Esophagus squamous epithelium (tissue), 5 donors: ENCODE measurements around the gene ZGPAT. TPM values are rescaled to one million over a fixed set of nuclear protein-coding genes. Genes with fewer than 3 reads are reported as not detected.

Experiments
- DNase-seq: peaks from one replicate; lab custom pipeline; 2025; lab: John Stamatoyannopoulos, UW
- H3K27ac ChIP-seq, 4 donors: fragments of 200-600 bp; sonication (generic); one replicate each; pipeline ENCODE4 v1.5.1; 2016 to 2019; ENCODE audit warnings: mild to moderate bottlenecking in 1 of 4
- H3K27me3 ChIP-seq, 4 donors: fragments of 200-600 bp; sonication (generic); 1 replicate in 3 of 4; 2 replicates in 1 of 4; pipeline versions ENCODE4 v1.5.1 to v1.6.0; 2017 to 2021; ENCODE audit warnings: antibody characterized with exemption in 1 of 4
- H3K36me3 ChIP-seq, 3 donors: fragments of 200-600 bp; sonication (generic); one replicate each; pipeline ENCODE4 v1.5.1; 2016 to 2019
- H3K4me1 ChIP-seq, 3 donors: fragments of 200-600 bp; sonication (generic); one replicate each; pipeline ENCODE4 v1.5.1; 2017 to 2019
- H3K4me3 ChIP-seq, 4 donors: fragments of 200-600 bp; sonication (generic); 1 replicate in 3 of 4; 2 replicates in 1 of 4; pipeline ENCODE4 v1.5.1; 2016 to 2019; ENCODE audit warnings: mild to moderate bottlenecking in 2 of 4, moderate library complexity in 1 of 4
- H3K9me3 ChIP-seq, 3 donors: fragments of 200-600 bp; sonication (generic); one replicate each; pipeline ENCODE4 v1.5.1; 2016 to 2019
- CTCF ChIP-seq, 6 experiments: fragments of 450-650 bp in 4 of 6; fragments of 200-600 bp in 2 of 6; sonication (generic) in 2 of 6; IDR thresholded peaks; one replicate each; pipeline ENCODE4 v1.5.1; 2016 to 2019; ENCODE audit warnings: antibody characterized with exemption in 6 of 6, mild to moderate bottlenecking in 4 of 6, moderate library complexity in 4 of 6
- POLR2A ChIP-seq, 4 donors: fragments of 450-650 bp; IDR thresholded peaks; one replicate each; pipeline ENCODE4 v1.6.1; 2017; ENCODE audit warnings: antibody characterized with exemption in 4 of 4, mild to moderate bottlenecking in 4 of 4, moderate library complexity in 3 of 4
- WGBS, 2 donors: methylation state at CpG; one replicate each; pipeline ENCODE4 v1.1.5; 2018; 5-methylcytosine and 5-hydroxymethylcytosine counted together
- intact Hi-C: fragments of 100-400 bp; cut with DNase I; formaldehyde crosslinking; loops from one replicate; pipeline ENCODE4 v1.15.0; 2022
- total RNA-seq, 4 donors: library from RNA; depleted of rRNA; stranded (reverse); fragments of >200 nt; gene quantifications; one replicate each; pipeline ENCODE4 v1.1.0, GENCODE V29; 2016
- donor health status: DM: yes; HTN: yes; CAD: no.

ZGPAT gene
- total RNA-seq, 4 donors from 2014 or later: 25.4 to 31.9 (median 28.3) TPM

DNA sequence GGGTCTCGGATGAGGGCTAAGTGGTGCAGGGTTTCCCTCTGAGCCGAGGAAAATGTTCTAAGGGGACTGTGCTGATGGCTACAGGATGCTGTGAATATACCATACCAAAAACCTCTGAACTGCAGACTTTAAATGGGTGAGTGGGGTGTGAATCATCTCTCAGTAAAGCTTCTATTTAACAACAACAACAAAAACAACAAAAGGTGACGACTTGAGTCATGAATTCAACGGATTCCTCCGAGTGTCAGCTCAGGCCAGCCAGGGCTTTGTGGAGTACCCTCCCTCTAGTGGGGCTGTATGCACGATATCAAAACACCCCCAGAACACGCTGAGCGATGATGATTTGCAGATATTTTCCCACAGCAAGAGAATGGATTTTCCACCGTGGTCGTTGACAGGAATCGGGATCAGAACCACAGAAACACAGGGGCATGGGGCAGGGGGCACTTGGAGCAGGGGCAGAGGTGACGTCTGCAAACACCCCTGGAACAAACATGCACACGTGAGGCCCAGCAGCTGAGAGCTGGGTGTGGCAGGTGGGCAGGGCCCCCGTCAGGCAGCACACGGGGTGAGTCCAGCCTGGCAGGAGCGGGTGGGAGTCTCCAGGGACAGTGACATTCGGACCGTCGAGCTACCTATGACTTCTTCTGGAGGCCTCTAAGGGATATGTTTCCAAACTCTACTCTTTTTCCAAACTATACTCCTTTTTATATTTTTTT lies 70.4 kb downstream of the ZGPAT start:
- TF ChIP-seq CTCF (IDR thresholded peaks at IDR 0.05): no peak
- TF ChIP-seq POLR2A (IDR thresholded peaks at IDR 0.05): no peak
- no peak for DNase-seq
- 50 to 52% methylated on average over 17 to 18 of the region's 19 CpGs for WGBS, 2 donors
- Histone ChIP-seq H3K4me3 (no peak overlapping the region), H3K36me3 (no peaks in the 10 kb centered on the region), H3K27ac (no peak overlapping the region), H3K4me1 (peaks cover 0 to 24% (median 0%) of the 10 kb centered on the region in 3 donors), H3K27me3 (peaks cover 0 to 27% (median 0%) of the 10 kb centered on the region in 4 donors), H3K9me3 (no peaks in the 10 kb centered on the region)
- intact Hi-C loops: no loop called here

GRCh38 chr20:63778857-63779256 lies 71.0 kb downstream of the ZGPAT start:
- 80 to 81% methylated on average over 7 to 9 of the region's 9 CpGs for WGBS, 2 donors
- intact Hi-C loops: no loop called here
- DNase-seq: no peak
- Histone ChIP-seq H3K27me3 (peaks cover 0 to 20% (median 0%) of the 10 kb centered on the region in 4 donors), H3K4me3 (no peak overlapping the region), H3K27ac (no peak overlapping the region), H3K9me3 (no peaks in the 10 kb centered on the region), H3K4me1 (peaks cover 0 to 18% (median 0%) of the 10 kb centered on the region in 3 donors), H3K36me3 (no peaks in the 10 kb centered on the region)
- TF ChIP-seq POLR2A (IDR thresholded peaks at IDR 0.05) (no peak), CTCF (IDR thresholded peaks at IDR 0.05) (no peak)

GRCh38 chr20:63781181-63781580 lies 73.3 kb downstream of the ZGPAT start:
- Histone ChIP-seq H3K4me3 (no peak overlapping the region), H3K27me3 (no peaks in the 10 kb centered on the region), H3K36me3 (no peaks in the 10 kb centered on the region), H3K9me3 (no peaks in the 10 kb centered on the region), H3K27ac (no peak overlapping the region), H3K4me1 (no peaks in the 10 kb centered on the region)
- intact Hi-C loops: no loop called here
- TF ChIP-seq POLR2A (IDR thresholded peaks at IDR 0.05): no peak
- no peak for TF ChIP-seq CTCF (IDR thresholded peaks at IDR 0.05)
- no peak for DNase-seq
- WGBS, 2 donors: 85 to 93% methylated on average over 14 of the region's 14 CpGs

DNA sequence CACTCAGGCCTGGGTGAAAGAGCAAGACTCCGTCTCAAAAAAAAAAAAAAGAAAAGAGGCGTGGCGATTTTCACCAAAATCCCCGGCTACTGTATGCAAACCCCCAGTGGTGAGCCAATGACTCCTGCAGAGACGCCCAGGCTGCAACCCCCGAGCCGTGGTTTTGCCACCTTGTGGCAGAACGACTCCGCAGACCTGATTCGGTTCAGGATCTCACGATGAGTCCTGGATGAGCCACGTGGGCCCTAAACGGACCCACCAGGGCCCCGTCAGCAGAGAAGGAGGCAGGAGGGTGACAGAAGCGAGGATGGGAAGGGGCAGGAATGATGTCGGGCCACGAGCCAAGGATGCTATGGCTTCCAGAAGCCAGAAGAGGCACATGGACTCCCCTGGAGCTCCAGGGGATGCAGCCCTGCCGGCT lies 74.2 kb downstream of the ZGPAT start:
- no peaks in the 10 kb centered on the region for H3K36me3 ChIP-seq
- no peak for DNase-seq
- WGBS, 2 donors: 55 to 68% methylated on average over 10 to 17 of the region's 18 CpGs
- no peak for TF ChIP-seq CTCF (IDR thresholded peaks at IDR 0.05)
- TF ChIP-seq POLR2A (IDR thresholded peaks at IDR 0.05): no peak
- no peak overlapping the region for H3K27ac ChIP-seq
- intact Hi-C loops: no loop called here
- H3K4me3 ChIP-seq: no peak overlapping the region
- no peaks in the 10 kb centered on the region for H3K9me3 ChIP-seq
- H3K27me3 ChIP-seq: no peaks in the 10 kb centered on the region
- H3K4me1 ChIP-seq: no peaks in the 10 kb centered on the region

DNA sequence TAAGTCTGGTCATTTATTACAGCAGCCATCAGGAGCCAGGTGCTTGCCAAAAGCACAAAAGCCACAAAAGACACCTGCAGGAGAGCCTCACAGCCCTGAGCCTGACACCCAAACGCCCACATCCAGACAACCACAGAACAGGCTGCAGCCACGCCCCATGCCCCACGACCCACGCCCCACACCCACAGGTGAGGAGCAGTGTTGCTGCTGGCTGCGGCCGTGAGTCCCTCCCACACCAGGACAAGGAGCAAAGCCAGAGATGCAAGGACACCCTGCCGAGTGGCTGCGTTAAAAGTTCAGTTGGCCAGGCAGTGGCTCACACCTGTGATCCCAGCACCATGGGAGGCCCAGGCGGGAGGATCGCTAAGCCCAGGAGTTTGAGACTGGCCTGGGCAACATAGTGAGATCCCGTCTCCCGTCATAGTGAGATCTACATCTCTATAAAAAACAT lies 74.7 kb downstream of the ZGPAT start:
- TF ChIP-seq CTCF (IDR thresholded peaks at IDR 0.05): no peak
- TF ChIP-seq POLR2A (IDR thresholded peaks at IDR 0.05): no peak
- H3K36me3 ChIP-seq: no peaks in the 10 kb centered on the region
- no peak overlapping the region for H3K27ac ChIP-seq
- no peaks in the 10 kb centered on the region for H3K27me3 ChIP-seq
- WGBS, 2 donors: 53 to 90% methylated on average over 6 to 7 of the region's 12 CpGs
- H3K4me3 ChIP-seq: no peak overlapping the region
- H3K9me3 ChIP-seq: no peaks in the 10 kb centered on the region
- no peak for DNase-seq
- intact Hi-C loops: no loop called here
- no peaks in the 10 kb centered on the region for H3K4me1 ChIP-seq
